DOHH2 (cell line): ENCODE measurements around the gene HS6ST1.

Experiments used
- CTCF ChIP-seq: fragments of 200-600 bp; sonication (generic); IDR thresholded peaks from one replicate; pipeline ENCODE4 v1.5.1; 2014; ENCODE audit warnings: antibody characterized with exemption, mild to moderate bottlenecking, low read depth, low read length; ENCODE audit not compliant: poor library complexity, severe bottlenecking
- EZH2phosphoT487 ChIP-seq: fragments of 200-600 bp; sonication (generic); IDR thresholded peaks from 2 replicates; pipeline ENCODE4 v1.6.1; 2017; ENCODE audit warnings: borderline replicate concordance, mild to moderate bottlenecking, antibody characterized with exemption, low read length, moderate library complexity, mixed read lengths

- TF ChIP-seq CTCF (no peak), EZH2phosphoT487 (no peak)
Observed at GRCh38 chr2:128284841-128285240, 33.8 kb downstream of the HS6ST1 start.
